Karpas-422 (cell line): ENCODE measurements around the gene LKAAEAR1. TPM values are rescaled to one million over a fixed set of nuclear protein-coding genes. Genes with fewer than 3 reads are reported as not detected.

Experiments used
- DNase-seq: peaks from one replicate; pipeline ENCODE4 v3.0.0-alpha.2; 2015
- H2AFZ ChIP-seq: fragments of 200-600 bp; sonication (generic); 2 replicates; pipeline ENCODE4 v1.6.1; 2014; ENCODE audit warnings: antibody characterized with exemption, low read length, mixed read lengths
- H3K27ac ChIP-seq: fragments of 200-600 bp; sonication (generic); 2 replicates; pipeline ENCODE4 v1.5.1; 2014; ENCODE audit warnings: mild to moderate bottlenecking, low read length, moderate library complexity
- H3K27me3 ChIP-seq: fragments of 200-600 bp; sonication (generic); 2 replicates; pipeline ENCODE4 v1.6.1; 2014; ENCODE audit warnings: low read length, mixed read lengths
- H3K36me3 ChIP-seq: fragments of 200-600 bp; sonication (generic); 2 replicates; pipeline ENCODE4 v1.6.1; 2014; ENCODE audit warnings: low read length, mixed read lengths; ENCODE audit not compliant: insufficient read depth
- H3K4me1 ChIP-seq: fragments of 200-600 bp; sonication (generic); 2 replicates; pipeline ENCODE4 v1.6.1; 2014; ENCODE audit warnings: mild to moderate bottlenecking, low read length, mixed read lengths
- H3K4me2 ChIP-seq: fragments of 200-600 bp; sonication (generic); 2 replicates; pipeline ENCODE4 v1.6.1; 2014; ENCODE audit warnings: low read length, low read depth, mild to moderate bottlenecking; ENCODE audit not compliant: poor library complexity, severe bottlenecking
- H3K4me3 ChIP-seq: fragments of 200-600 bp; sonication (generic); 2 replicates; pipeline ENCODE4 v1.5.1; 2014; ENCODE audit warnings: mild to moderate bottlenecking, antibody characterized with exemption, low read length, mixed read lengths
- H3K79me2 ChIP-seq: fragments of 200-600 bp; sonication (generic); 2 replicates; pipeline ENCODE4 v1.6.1; 2014; ENCODE audit warnings: mild to moderate bottlenecking, low read length, mixed read lengths
- H3K9ac ChIP-seq: fragments of 200-600 bp; sonication (generic); 2 replicates; pipeline ENCODE4 v1.6.0; 2014; ENCODE audit warnings: low read length
- H3K9me2 ChIP-seq: fragments of 200-600 bp; sonication (generic), shearing (Covaris generic); replicated peaks from 2 replicates; pipeline ENCODE4 v1.6.0; 2014; ENCODE audit warnings: mild to moderate bottlenecking, low read length, moderate library complexity; ENCODE audit not compliant: insufficient read depth
- H3K9me3 ChIP-seq: fragments of 300-700, 200-600 bp; sonication (generic); 2 replicates; pipeline ENCODE4 v1.6.1; 2014; ENCODE audit warnings: low read length, mixed read lengths
- H4K20me1 ChIP-seq: fragments of 200-600 bp; sonication (generic); 2 replicates; pipeline ENCODE4 v1.6.1; 2014; ENCODE audit warnings: mild to moderate bottlenecking, antibody characterized with exemption, low read length, low read depth; ENCODE audit not compliant: insufficient read depth
- total RNA-seq: library from RNA; depleted of rRNA; stranded (reverse); fragments of >200 nt; shearing (Covaris generic); gene quantifications from 2 replicates; pipeline ENCODE4 v1.2.3, GENCODE V29; 2014; ENCODE audit warnings: low replicate concordance

Gene LKAAEAR1
- total RNA-seq, 1 experiment from 2014 or later = not detected

DNA sequence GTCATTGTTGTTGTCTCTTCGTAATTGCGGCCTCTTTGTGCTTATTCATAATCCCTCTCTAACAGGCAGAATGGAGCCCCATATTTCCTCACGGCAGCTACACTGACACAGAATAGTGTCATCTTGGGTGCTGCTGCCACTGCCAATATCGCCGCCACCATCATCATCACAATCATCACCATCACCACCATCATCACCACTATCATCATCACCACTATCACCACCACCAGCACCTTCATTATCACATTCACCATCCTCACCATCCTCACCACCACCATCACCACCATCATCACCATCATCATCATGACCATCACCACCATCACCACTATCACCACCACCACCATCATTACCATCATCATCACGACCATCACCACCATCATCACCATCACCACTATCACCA lies 12.3 kb upstream of the LKAAEAR1 start:
- Histone ChIP-seq H3K9me3 (no peaks in the 10 kb centered on the region), H3K4me1 (peaks cover 47% of the 10 kb centered on the region), H3K4me3 (no peak overlapping the region), H3K79me2 (no peaks in the 10 kb centered on the region; the same call in 1 of the 2 replicates), H3K9me2 (no peaks in the 10 kb centered on the region), H3K4me2 (no peak overlapping the region), H3K9ac (no peak overlapping the region), H3K27me3 (no peaks in the 10 kb centered on the region), H2AFZ (no peak overlapping the region), H3K27ac (no peak overlapping the region), H4K20me1 (peaks cover 6% of the 10 kb centered on the region; the same call in 1 of the 2 replicates), H3K36me3 (peaks cover 20% of the 10 kb centered on the region)
- no peak for DNase-seq

DNA sequence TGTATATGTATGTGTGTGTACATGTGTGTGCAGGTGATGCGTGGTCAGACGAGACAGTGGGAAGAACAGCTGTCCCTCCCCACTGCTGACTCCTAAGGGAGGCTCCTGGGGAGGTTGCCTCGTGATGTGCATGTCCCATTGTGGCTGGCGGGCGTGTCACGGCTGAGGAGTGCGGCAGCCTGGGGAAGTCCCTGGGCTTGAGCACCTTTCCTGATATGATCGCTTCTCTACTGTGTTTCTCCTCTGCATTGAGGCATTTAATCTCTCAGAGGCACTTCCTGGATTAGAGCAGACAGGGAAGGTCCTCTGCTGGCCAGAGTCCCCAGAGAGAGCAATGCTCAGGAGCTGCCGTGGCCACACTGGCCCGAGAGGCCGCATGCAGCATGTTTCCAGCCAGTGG lies 11.7 kb upstream of the LKAAEAR1 start:
- Histone ChIP-seq H4K20me1 (0 out of 2 replicates have a peak, but pooled peaks cover under 1% of the 10 kb centered on the region), H3K27ac (no peak overlapping the region), H3K9me3 (no peaks in the 10 kb centered on the region), H3K4me1 (peaks cover 44% of the 10 kb centered on the region), H3K79me2 (no peaks in the 10 kb centered on the region; the same call in 1 of the 2 replicates), H3K9ac (no peak overlapping the region), H3K4me2 (no peak overlapping the region), H3K9me2 (no peaks in the 10 kb centered on the region), H3K36me3 (peaks cover 20% of the 10 kb centered on the region), H3K27me3 (no peaks in the 10 kb centered on the region), H3K4me3 (no peak overlapping the region), H2AFZ (no peak overlapping the region)
- no peak for DNase-seq

DNA sequence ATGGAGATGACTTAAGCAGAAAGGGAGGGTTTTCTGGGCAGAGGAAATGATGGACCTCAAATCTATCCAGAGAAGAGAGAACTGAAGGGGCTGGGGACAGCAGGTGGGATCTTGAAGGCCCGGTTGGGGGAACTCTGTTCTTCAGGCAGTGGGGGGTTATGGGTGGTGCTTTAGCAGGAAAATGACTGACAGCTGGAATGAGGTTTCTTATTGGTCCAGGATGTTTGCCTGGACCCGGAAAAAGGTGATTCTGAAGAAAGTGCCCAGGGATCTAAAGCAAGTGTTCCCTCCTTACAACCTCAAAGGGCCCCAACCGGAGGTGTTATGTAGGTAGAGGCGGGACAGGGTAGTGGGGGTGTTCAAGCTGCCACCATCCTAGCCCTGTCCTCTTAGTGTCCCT lies 11.3 kb upstream of the LKAAEAR1 start:
- H3K9ac ChIP-seq = no peak overlapping the region
- no peaks in the 10 kb centered on the region; the same call in 1 of the 2 replicates for H3K79me2 ChIP-seq
- no peak for DNase-seq
- H3K4me1 ChIP-seq = peaks cover 40% of the 10 kb centered on the region
- H3K36me3 ChIP-seq = peaks cover 20% of the 10 kb centered on the region
- H3K27ac ChIP-seq = no peak overlapping the region
- no peaks in the 10 kb centered on the region; the same call in 1 of the 2 replicates for H4K20me1 ChIP-seq
- no peak overlapping the region for H2AFZ ChIP-seq
- H3K27me3 ChIP-seq = no peaks in the 10 kb centered on the region
- no peak overlapping the region for H3K4me3 ChIP-seq
- no peaks in the 10 kb centered on the region for H3K9me3 ChIP-seq
- no peak overlapping the region for H3K4me2 ChIP-seq
- H3K9me2 ChIP-seq = no peaks in the 10 kb centered on the region

DNA sequence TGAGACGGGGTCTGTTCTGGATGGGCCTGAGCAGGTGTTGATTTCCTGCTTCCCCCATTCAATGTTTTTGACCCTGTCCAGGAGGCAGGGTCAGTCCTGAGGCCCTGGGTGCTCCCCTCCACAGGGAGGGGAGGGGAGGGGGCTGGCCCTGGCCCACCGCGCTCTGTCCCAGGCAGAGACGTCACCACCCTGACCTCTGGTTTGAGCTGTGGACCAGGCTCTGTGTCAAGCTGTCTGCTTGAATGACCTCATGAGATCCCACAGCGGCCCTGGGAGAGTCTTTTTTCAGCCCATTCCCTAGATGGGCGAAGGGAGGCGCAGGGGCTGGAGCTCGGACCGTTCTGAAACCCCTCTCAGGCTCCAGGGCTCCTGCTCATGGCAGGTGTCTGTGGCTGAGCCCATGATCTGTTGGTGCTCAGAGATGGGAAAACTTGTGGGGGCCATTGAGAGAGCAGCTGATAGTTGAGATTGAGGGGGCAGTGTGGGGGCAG lies 8.9 kb upstream of the LKAAEAR1 start:
- DNase-seq = no peak
- Histone ChIP-seq H3K9me3 (no peaks in the 10 kb centered on the region), H3K9ac (no peak overlapping the region), H3K27ac (no peak overlapping the region), H3K79me2 (peaks cover 1% of the 10 kb centered on the region; the same call in 1 of the 2 replicates), H3K36me3 (peaks cover 14% of the 10 kb centered on the region), H3K27me3 (no peaks in the 10 kb centered on the region), H2AFZ (no peak overlapping the region), H3K9me2 (no peaks in the 10 kb centered on the region), H4K20me1 (peaks cover 24% of the 10 kb centered on the region; the same call in 1 of the 2 replicates), H3K4me1 (peaks cover 27% of the 10 kb centered on the region), H3K4me2 (no peak overlapping the region), H3K4me3 (no peak overlapping the region)

GRCh38 chr20:64092258-64093012 lies 8.2 kb upstream of the LKAAEAR1 start:
- Histone ChIP-seq H3K4me3 (no peak overlapping the region), H2AFZ (no peak overlapping the region), H3K36me3 (peaks cover 14% of the 10 kb centered on the region), H3K27ac (0 out of 2 replicates have a peak overlapping the region, but pooled peaks have one; percentile 25), H3K4me2 (no peak overlapping the region), H4K20me1 (peaks cover 28% of the 10 kb centered on the region; the same call in 1 of the 2 replicates), H3K9me2 (no peaks in the 10 kb centered on the region), H3K9me3 (no peaks in the 10 kb centered on the region), H3K4me1 (peaks cover 27% of the 10 kb centered on the region), H3K79me2 (peaks cover 4% of the 10 kb centered on the region; the same call in 1 of the 2 replicates), H3K9ac (peak overlapping the region; percentile 29; the same call in 1 of the 2 replicates), H3K27me3 (no peaks in the 10 kb centered on the region)
- no peak for DNase-seq

GRCh38 chr20:64091770-64092169 lies 7.6 kb upstream of the LKAAEAR1 start:
- H3K9me3 ChIP-seq = peaks cover 1% of the 10 kb centered on the region; the same call in 1 of the 2 replicates
- DNase-seq = no peak
- H4K20me1 ChIP-seq = peaks cover 28% of the 10 kb centered on the region; the same call in 1 of the 2 replicates
- peaks cover 27% of the 10 kb centered on the region for H3K4me1 ChIP-seq
- H3K9me2 ChIP-seq = no peaks in the 10 kb centered on the region
- no peak overlapping the region for H2AFZ ChIP-seq
- H3K79me2 ChIP-seq = peaks cover 4% of the 10 kb centered on the region; the same call in 1 of the 2 replicates
- H3K4me3 ChIP-seq = no peak overlapping the region
- H3K36me3 ChIP-seq = peaks cover 15% of the 10 kb centered on the region
- H3K27me3 ChIP-seq = no peaks in the 10 kb centered on the region
- H3K9ac ChIP-seq = 0 out of 2 replicates have a peak overlapping the region, but pooled peaks have one; percentile 29
- no peak overlapping the region for H3K4me2 ChIP-seq
- H3K27ac ChIP-seq = 0 out of 2 replicates have a peak overlapping the region, but pooled peaks have one; percentile 25

- DNase-seq = no peak
- Histone ChIP-seq H3K4me3 (no peak overlapping the region), H3K9ac (no peak overlapping the region), H3K27ac (no peak overlapping the region), H3K9me3 (peaks cover 4% of the 10 kb centered on the region; the same call in 1 of the 2 replicates), H3K27me3 (no peaks in the 10 kb centered on the region), H2AFZ (no peak overlapping the region), H3K4me2 (no peak overlapping the region), H3K4me1 (peaks cover 27% of the 10 kb centered on the region), H4K20me1 (peaks cover 28% of the 10 kb centered on the region; the same call in 1 of the 2 replicates), H3K9me2 (no peaks in the 10 kb centered on the region), H3K79me2 (peaks cover 4% of the 10 kb centered on the region; the same call in 1 of the 2 replicates), H3K36me3 (peaks cover 15% of the 10 kb centered on the region)
Measured at GRCh38 chr20:64091340-64091739, 7.1 kb upstream of the LKAAEAR1 start.

DNA sequence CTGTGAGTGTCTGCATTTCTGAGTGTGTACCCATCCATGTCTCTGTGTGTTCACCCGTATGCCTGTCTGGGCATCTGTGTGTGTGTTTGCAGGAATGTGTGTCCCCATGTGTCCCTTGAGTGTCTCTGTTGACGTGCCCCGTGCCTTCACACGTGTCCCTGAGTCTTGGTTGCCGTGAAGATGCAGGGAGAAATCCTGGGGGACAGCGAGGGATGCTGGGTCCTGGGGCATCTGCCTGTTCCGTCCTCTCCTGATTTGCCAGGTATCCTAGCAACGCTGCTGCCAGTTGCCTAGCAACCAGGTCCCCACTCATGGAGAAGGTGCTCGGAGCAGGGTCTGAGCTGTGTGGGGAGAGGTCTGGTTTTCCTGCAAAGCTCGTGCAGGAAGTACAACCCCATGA lies 6.0 kb upstream of the LKAAEAR1 start:
- no peak overlapping the region for H2AFZ ChIP-seq
- H3K4me1 ChIP-seq = peaks cover 27% of the 10 kb centered on the region
- H3K27ac ChIP-seq = no peak overlapping the region
- H3K4me3 ChIP-seq = no peak overlapping the region
- H3K9me2 ChIP-seq = no peaks in the 10 kb centered on the region
- H3K36me3 ChIP-seq = peaks cover 7% of the 10 kb centered on the region; the same call in 1 of the 2 replicates
- no peak overlapping the region for H3K9ac ChIP-seq
- H3K79me2 ChIP-seq = peaks cover 4% of the 10 kb centered on the region; the same call in 1 of the 2 replicates
- peaks cover 28% of the 10 kb centered on the region; the same call in 1 of the 2 replicates for H4K20me1 ChIP-seq
- no peak overlapping the region for H3K4me2 ChIP-seq
- peaks cover 4% of the 10 kb centered on the region; the same call in 1 of the 2 replicates for H3K9me3 ChIP-seq
- DNase-seq = peak; percentile 67
- no peaks in the 10 kb centered on the region for H3K27me3 ChIP-seq
